OCI-LY1 (cell line): ENCODE data around the gene PTPN13.
A peak's percentile ranks its signal among the peaks of the same experiment; 100 is the strongest.

Experiments used
- H2AFZ ChIP-seq: fragments of 200-600 bp; sonication (generic), shearing (Covaris generic); 2 replicates; pipeline ENCODE4 v1.6.0; 2014; ENCODE audit warnings: antibody characterized with exemption, mild to moderate bottlenecking, low read length
- H3F3A ChIP-seq: fragments of 200-600 bp; sonication (generic), shearing (Covaris generic); 2 replicates; pipeline ENCODE4 v1.6.0; 2014; ENCODE audit warnings: mild to moderate bottlenecking, antibody characterized with exemption, low read length, moderate library complexity; ENCODE audit not compliant: insufficient read depth
- H3K27ac ChIP-seq: fragments of 200-600 bp; sonication (generic); 2 replicates; pipeline ENCODE4 v1.5.1; 2014; ENCODE audit warnings: low read length, mixed run types, mild to moderate bottlenecking, low read depth; ENCODE audit not compliant: poor library complexity, severe bottlenecking
- H3K27me3 ChIP-seq: fragments of 200-600 bp; sonication (generic); 2 replicates; pipeline ENCODE4 v1.6.0; 2014; ENCODE audit warnings: antibody characterized with exemption, mild to moderate bottlenecking, low read length, moderate library complexity; ENCODE audit not compliant: insufficient read depth
- H3K36me3 ChIP-seq: fragments of 200-600 bp; sonication (generic); 2 replicates; pipeline ENCODE4 v1.6.1; 2014; ENCODE audit warnings: mild to moderate bottlenecking, antibody characterized with exemption, low read length, moderate library complexity, mixed read lengths; ENCODE audit not compliant: insufficient read depth
- H3K4me1 ChIP-seq: fragments of 200-600 bp; sonication (generic); 2 replicates; pipeline ENCODE4 v1.5.1; 2014; ENCODE audit warnings: mild to moderate bottlenecking, low read length, moderate library complexity; ENCODE audit not compliant: insufficient read depth, severe bottlenecking
- H3K4me2 ChIP-seq: fragments of 200-600 bp; sonication (generic), shearing (Covaris generic); 2 replicates; pipeline ENCODE4 v1.6.1; 2014; ENCODE audit warnings: low read length
- H3K4me3 ChIP-seq: fragments of 200-600 bp; sonication (generic); 2 replicates; pipeline ENCODE4 v1.5.1; 2014; ENCODE audit warnings: low read length, low read depth, mild to moderate bottlenecking, mixed read lengths; ENCODE audit not compliant: poor library complexity, severe bottlenecking
- H3K79me2 ChIP-seq: fragments of 200-600 bp; shearing (Covaris generic); 2 replicates; pipeline ENCODE4 v1.6.1; 2016; ENCODE audit warnings: mixed run types, low read length, mixed read lengths; ENCODE audit not compliant: insufficient read depth
- H3K9ac ChIP-seq: fragments of 200-600 bp; sonication (generic), shearing (Covaris generic); 2 replicates; pipeline ENCODE4 v1.6.1; 2014; ENCODE audit warnings: mild to moderate bottlenecking, low read length, mixed read lengths
- H3K9me2 ChIP-seq: fragments of 200-600 bp; sonication (generic), shearing (Covaris generic); 2 replicates; pipeline ENCODE4 v1.6.1; 2014; ENCODE audit warnings: low read depth, mild to moderate bottlenecking, low read length, mixed read lengths
- H3K9me3 ChIP-seq: fragments of 200-600 bp; shearing (Covaris generic); 2 replicates; pipeline ENCODE4 v1.6.1; 2014; ENCODE audit warnings: low read length, mixed read lengths
- H4K20me1 ChIP-seq: fragments of 200-600 bp; sonication (generic), shearing (Covaris generic); 2 replicates; pipeline ENCODE4 v1.6.0; 2016; ENCODE audit warnings: mild to moderate bottlenecking, low read length; ENCODE audit not compliant: insufficient read depth
- EZH2 ChIP-seq: fragments of 200-600 bp; sonication (generic), shearing (Covaris generic); IDR thresholded peaks from 2 replicates; pipeline ENCODE4 v1.8.0; 2017; ENCODE audit warnings: borderline replicate concordance, mixed run types, mild to moderate bottlenecking, antibody characterized with exemption, low read length, moderate library complexity, mixed read lengths
- TF ChIP-seq, protein P1 (sequence below): fragments of 200-600 bp; sonication (generic), shearing (Covaris generic); IDR thresholded peaks from 2 replicates; pipeline ENCODE4 v1.5.1; 2017; ENCODE audit warnings: mild to moderate bottlenecking, antibody characterized with exemption, low read length, moderate library complexity, mixed read lengths

The PTPN13 gene

DNA sequence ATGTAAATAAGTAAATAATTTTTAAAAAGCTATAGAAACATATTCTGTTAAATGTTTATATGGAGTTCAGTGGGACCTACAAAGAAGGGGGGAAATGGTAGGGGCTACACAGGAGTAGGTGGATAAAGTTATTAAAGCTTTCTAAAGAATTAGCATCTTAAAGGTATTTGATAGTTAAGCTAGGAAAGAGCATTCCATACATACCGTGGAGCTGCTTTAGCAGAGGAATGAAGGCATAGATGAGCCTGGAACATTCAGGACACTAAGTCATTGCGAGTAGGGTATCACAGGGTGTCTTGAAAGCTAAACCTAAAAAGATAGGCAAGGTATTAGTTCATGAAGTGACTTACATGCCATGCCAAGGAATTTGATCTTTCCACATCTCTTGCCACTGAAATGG is 194.7 kb downstream of the PTPN13 start:
- H3K9me3 ChIP-seq = no peaks in the 10 kb centered on the region
- H3K4me3 ChIP-seq = no peak overlapping the region
- H3K9ac ChIP-seq = no peak overlapping the region
- H3F3A ChIP-seq = no peaks in the 10 kb centered on the region
- H2AFZ ChIP-seq = no peak overlapping the region
- H3K79me2 ChIP-seq = no peaks in the 10 kb centered on the region
- no peaks in the 10 kb centered on the region for H3K4me1 ChIP-seq
- H3K27ac ChIP-seq = no peak overlapping the region
- no peaks in the 10 kb centered on the region for H3K27me3 ChIP-seq
- TF ChIP-seq EZH2 = no peak
- TF ChIP-seq, protein P1, sequence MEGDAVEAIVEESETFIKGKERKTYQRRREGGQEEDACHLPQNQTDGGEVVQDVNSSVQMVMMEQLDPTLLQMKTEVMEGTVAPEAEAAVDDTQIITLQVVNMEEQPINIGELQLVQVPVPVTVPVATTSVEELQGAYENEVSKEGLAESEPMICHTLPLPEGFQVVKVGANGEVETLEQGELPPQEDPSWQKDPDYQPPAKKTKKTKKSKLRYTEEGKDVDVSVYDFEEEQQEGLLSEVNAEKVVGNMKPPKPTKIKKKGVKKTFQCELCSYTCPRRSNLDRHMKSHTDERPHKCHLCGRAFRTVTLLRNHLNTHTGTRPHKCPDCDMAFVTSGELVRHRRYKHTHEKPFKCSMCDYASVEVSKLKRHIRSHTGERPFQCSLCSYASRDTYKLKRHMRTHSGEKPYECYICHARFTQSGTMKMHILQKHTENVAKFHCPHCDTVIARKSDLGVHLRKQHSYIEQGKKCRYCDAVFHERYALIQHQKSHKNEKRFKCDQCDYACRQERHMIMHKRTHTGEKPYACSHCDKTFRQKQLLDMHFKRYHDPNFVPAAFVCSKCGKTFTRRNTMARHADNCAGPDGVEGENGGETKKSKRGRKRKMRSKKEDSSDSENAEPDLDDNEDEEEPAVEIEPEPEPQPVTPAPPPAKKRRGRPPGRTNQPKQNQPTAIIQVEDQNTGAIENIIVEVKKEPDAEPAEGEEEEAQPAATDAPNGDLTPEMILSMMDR = no peak
- no peak overlapping the region for H3K4me2 ChIP-seq
- no peaks in the 10 kb centered on the region for H3K36me3 ChIP-seq
- H4K20me1 ChIP-seq = no peaks in the 10 kb centered on the region
- H3K9me2 ChIP-seq = no peaks in the 10 kb centered on the region

DNA sequence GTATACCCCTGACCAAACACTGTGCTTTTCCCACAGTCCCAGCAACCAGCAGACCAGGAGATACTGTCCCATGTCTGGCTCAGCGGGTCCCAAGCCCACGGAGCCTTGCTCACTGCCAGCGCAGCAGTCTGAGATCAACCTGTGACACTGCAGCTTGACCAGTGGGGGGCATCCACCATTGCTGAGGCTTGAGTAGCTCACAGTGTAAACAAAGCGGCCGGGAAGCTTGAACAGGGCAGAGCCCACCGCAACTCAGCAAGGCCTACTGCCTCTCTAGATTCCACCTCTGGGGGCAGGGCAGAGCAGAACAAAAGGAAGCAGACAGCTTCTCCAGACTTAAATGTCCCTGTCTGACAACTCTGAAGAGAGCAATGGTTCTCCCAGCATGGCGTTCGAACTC is 197.0 kb downstream of the PTPN13 start:
- TF ChIP-seq, protein P1 = peak; percentile 20; the same call in 1 of the 2 replicates
- TF ChIP-seq EZH2 = no peak
- no peaks in the 10 kb centered on the region for H3K9me3 ChIP-seq
- no peak overlapping the region for H3K4me2 ChIP-seq
- H3K36me3 ChIP-seq = no peaks in the 10 kb centered on the region
- no peaks in the 10 kb centered on the region for H3F3A ChIP-seq
- H2AFZ ChIP-seq = no peak overlapping the region
- no peaks in the 10 kb centered on the region for H4K20me1 ChIP-seq
- H3K27me3 ChIP-seq = no peaks in the 10 kb centered on the region
- H3K9ac ChIP-seq = no peak overlapping the region
- H3K79me2 ChIP-seq = no peaks in the 10 kb centered on the region
- no peak overlapping the region for H3K4me3 ChIP-seq
- no peak overlapping the region for H3K27ac ChIP-seq
- no peaks in the 10 kb centered on the region for H3K4me1 ChIP-seq
- no peaks in the 10 kb centered on the region for H3K9me2 ChIP-seq

DNA sequence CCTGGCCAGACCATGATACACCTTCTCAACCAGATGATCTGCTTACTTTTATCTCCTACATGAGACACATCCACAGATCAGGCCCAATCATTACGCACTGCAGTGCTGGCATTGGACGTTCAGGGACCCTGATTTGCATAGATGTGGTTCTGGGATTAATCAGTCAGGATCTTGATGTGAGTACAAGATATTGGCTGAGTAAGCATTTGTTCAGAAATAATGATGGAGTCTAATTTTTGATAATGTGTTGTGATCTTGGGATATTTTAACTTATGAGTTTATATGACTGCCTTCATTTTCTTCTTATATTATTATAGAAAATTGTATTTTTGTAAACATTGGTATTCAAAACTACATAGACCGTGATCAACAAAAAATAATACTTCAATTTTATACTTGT is 215.7 kb downstream of the PTPN13 start:
- no peaks in the 10 kb centered on the region for H3F3A ChIP-seq
- no peaks in the 10 kb centered on the region for H3K36me3 ChIP-seq
- H3K4me2 ChIP-seq = no peak overlapping the region
- H3K9me2 ChIP-seq = no peaks in the 10 kb centered on the region
- H4K20me1 ChIP-seq = no peaks in the 10 kb centered on the region
- no peak overlapping the region for H2AFZ ChIP-seq
- TF ChIP-seq, protein P1 = no peak
- no peak for TF ChIP-seq EZH2
- H3K27ac ChIP-seq = no peak overlapping the region
- H3K4me3 ChIP-seq = no peak overlapping the region
- H3K4me1 ChIP-seq = no peaks in the 10 kb centered on the region
- H3K9ac ChIP-seq = no peak overlapping the region
- H3K27me3 ChIP-seq = no peaks in the 10 kb centered on the region
- H3K79me2 ChIP-seq = no peaks in the 10 kb centered on the region
- H3K9me3 ChIP-seq = no peaks in the 10 kb centered on the region
